Endothelial cell of umbilical vein (primary cell): ENCODE measurements around the gene RASGRP1.

Experiments used
- CTCF ChIP-seq, 2 donors: IDR thresholded peaks; 1 replicate in 1 of 2; 2 replicates in 1 of 2; pipeline ENCODE4 v1.5.1; 2011; ENCODE audit warnings: low read length in 2 of 2, mild to moderate bottlenecking in 2 of 2, moderate library complexity in 2 of 2, control low read depth in 1 of 2, inconsistent platforms in 1 of 2, low read depth in 1 of 2; ENCODE audit not compliant: insufficient read depth in 1 of 2; ENCODE audit errors: extremely low read depth in 1 of 2
- EZH2 ChIP-seq: IDR thresholded peaks from 2 replicates; pipeline ENCODE4 v1.6.1; 2012; ENCODE audit warnings: borderline replicate concordance, low read depth, mild to moderate bottlenecking, moderate library complexity, low read length, inconsistent platforms; ENCODE audit not compliant: severe bottlenecking
- MAX ChIP-seq: IDR thresholded peaks from 2 replicates; pipeline ENCODE4 v1.6.1; 2011; ENCODE audit not compliant: insufficient read depth, insufficient read length
- MYC ChIP-seq: IDR thresholded peaks from one replicate; pipeline ENCODE4 v1.6.1; 2011; ENCODE audit warnings: mild to moderate bottlenecking, low read depth, low read length
- POLR2AphosphoS5 ChIP-seq: IDR thresholded peaks from 2 replicates; pipeline ENCODE4 v1.6.1; 2012; ENCODE audit warnings: low read depth, mild to moderate bottlenecking, control low read depth, low read length, moderate library complexity; ENCODE audit not compliant: insufficient read depth

- TF ChIP-seq POLR2AphosphoS5 (no peak), EZH2 (no peak), CTCF (IDR thresholded peaks at IDR 0.05; ENCODE audit: extremely low read depth in 1 of 2, insufficient read depth in 1 of 2, low read depth in 1 of 2, low read length in 2 of 2) (no peak), MYC (no peak), MAX (no peak)
These were observed 50.0 kb downstream of the RASGRP1 start for GRCh38 chr15:38514601-38515000.
